OCI-LY3 (cell line): ENCODE results near the gene CELF5.

ENCODE experiments used
- CTCF ChIP-seq: fragments of 200-600, 300-600 bp; sonication (generic); IDR thresholded peaks from 2 replicates; pipeline ENCODE4 v1.5.1; 2014; ENCODE audit warnings: antibody characterized with exemption, low read length, low read depth
- EZH2phosphoT487 ChIP-seq: fragments of 200-600 bp; shearing (Covaris generic); IDR thresholded peaks from 2 replicates; pipeline ENCODE4 v1.6.1; 2018; ENCODE audit warnings: antibody characterized with exemption, mixed run types, low read depth

DNA sequence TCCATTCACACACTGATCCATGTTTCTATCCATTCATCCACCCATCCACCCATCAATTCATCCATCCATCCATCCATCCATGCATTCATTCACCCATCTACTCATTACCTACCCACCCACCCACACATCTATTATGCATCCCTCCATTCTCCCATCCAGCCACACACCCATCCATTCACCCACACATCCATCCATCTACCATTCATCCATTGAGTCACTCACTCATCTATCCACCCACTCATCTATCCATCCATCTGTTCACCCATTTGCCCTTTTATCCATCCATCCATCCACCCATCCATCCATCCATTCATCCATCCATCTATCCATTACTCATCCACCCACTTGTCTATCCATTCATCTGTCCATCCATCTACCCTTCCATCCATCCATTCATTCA lies 30.1 kb downstream of the CELF5 start:
- TF ChIP-seq CTCF (no peak), EZH2phosphoT487 (no peak)
